ENCODE results near the gene MS4A10. TPM values are rescaled to one million over a fixed set of nuclear protein-coding genes. Genes with fewer than 3 reads are reported as not detected.

The MS4A10 gene
- total and polyA plus RNA-seq, 10 of the 15 experiments (the other 5 are each of a cell fraction or from before 2014, with no cell fraction given) = not detected

GRCh38 chr11:60762851-60763691 is 22.1 kb upstream of the MS4A10 start (continued):
- no peak for TF ChIP-seq IRF5 (IDR thresholded peaks at IDR 0.05; ENCODE audit: borderline replicate concordance)
- peak; percentile 97 for TF ChIP-seq SMARCA5 (IDR thresholded peaks at IDR 0.05)
- TF ChIP-seq SP1 (IDR thresholded peaks at IDR 0.05; ENCODE audit: low read depth, low read length) = no peak
- no peak for TF ChIP-seq BRCA1 (IDR thresholded peaks at IDR 0.05; ENCODE audit: low read depth, low read length)
- no peak for TF ChIP-seq PML (IDR thresholded peaks at IDR 0.05; ENCODE audit: low read length)
- peak; percentile 80 for TF ChIP-seq CUX1 (IDR thresholded peaks at IDR 0.05; ENCODE audit: insufficient replicate concordance, low read depth, low read length)
- no peak for TF ChIP-seq TARDBP (IDR thresholded peaks at IDR 0.05; ENCODE audit: borderline replicate concordance)
- 0 out of 2 replicates have a peak, but pooled peaks have one; percentile 18 for TF ChIP-seq CHD2 (IDR thresholded peaks at IDR 0.05; ENCODE audit: borderline replicate concordance, low read depth, low read length)
- peak; percentile 75 for TF ChIP-seq MTA2 (IDR thresholded peaks at IDR 0.05; ENCODE audit: low read depth)
- TF ChIP-seq IRF4 (IDR thresholded peaks at IDR 0.05; ENCODE audit: low read depth, low read length) = peak; percentile 65; the same call in 1 of the 2 replicates
- TF ChIP-seq USF2 (IDR thresholded peaks at IDR 0.05; ENCODE audit: borderline replicate concordance, low read depth, low read length) = no peak
- TF ChIP-seq PKNOX1 (IDR thresholded peaks at IDR 0.05) = no peak
- no peak for TF ChIP-seq HSF1 (IDR thresholded peaks at IDR 0.05; ENCODE audit: low read depth, low read length)
- TF ChIP-seq BMI1 (IDR thresholded peaks at IDR 0.05; ENCODE audit: borderline replicate concordance) = no peak
- TF ChIP-seq ZZZ3 (IDR thresholded peaks at IDR 0.05; ENCODE audit: control insufficient read depth, insufficient read length, low read depth) = no peak
- TF ChIP-seq HDAC2 (IDR thresholded peaks at IDR 0.05) = no peak
- no peak for TF ChIP-seq EZH2 (IDR thresholded peaks at IDR 0.05; ENCODE audit: borderline replicate concordance, control insufficient read depth, low read depth, low read length)
- peak; percentile 78 for TF ChIP-seq ATF7 (IDR thresholded peaks at IDR 0.05; ENCODE audit: low read depth)
- no peak for TF ChIP-seq MYC (IDR thresholded peaks at IDR 0.05; ENCODE audit: insufficient read depth, insufficient read length, insufficient replicate concordance, low read length, severe bottlenecking)
- TF ChIP-seq ZNF622 (IDR thresholded peaks at IDR 0.05) = no peak
